K562 (cell line): ENCODE results near the gene FGF10. TPM values are rescaled to one million over a fixed set of nuclear protein-coding genes. Genes with fewer than 3 reads are reported as not detected.
A peak's percentile ranks its signal among the peaks of the same experiment; 100 is the strongest.

Source experiments
- ATAC-seq: fragments of 200-7000 bp; cut with Tn5 transposase; 3 replicates; pipeline ENCODE4 v1.9.1; 2020; ENCODE audit warnings: moderate library complexity
- BruUV-seq: library from RNA; stranded (reverse); fragments of 400-500 nt; replicated peaks from 2 replicates; lab custom pipeline; 2021; lab: Mats Ljungman, UMichigan
- CTCF ChIA-PET: fragments of 300-600 bp; formaldehyde crosslinking; extraction: SDS; loops from one replicate; lab custom pipeline; 2021; ENCODE audit warnings: low intra/inter-chr PET ratio; lab: Yijun Ruan, JAX
- POLR2A ChIA-PET: fragments of 300-600, 350-650 bp; sonication (Branson Sonifier 250); formaldehyde crosslinking; extraction: SDS; loops from one replicate; lab custom pipeline; 2021; ENCODE audit warnings: antibody characterized with exemption, inconsistent platforms; lab: Yijun Ruan, JAX
- DNase-seq, 4 experiments: peaks; one replicate each; pipeline versions ENCODE4 v3.0.0 to v3.0.0-alpha.2; 2011 to 2018; ENCODE audit warnings: low spot score in 3 of 4, mixed read lengths in 3 of 4; ENCODE audit errors: extremely low read depth in 1 of 4
- FAIRE-seq: peaks from 2 replicates; lab custom pipeline; 2011; peaks lifted over from hg19 to GRCh38; lab: Jason Lieb, UNC
- H2AFZ ChIP-seq: 2 replicates; pipeline ENCODE4 v1.6.0; 2011; ENCODE audit warnings: low read depth, low read length, control low read depth, inconsistent platforms
- H3K27ac ChIP-seq: fragments of 200-600 bp; 3 replicates; pipeline ENCODE4 v1.8.0; 2011; ENCODE audit warnings: low read depth, mild to moderate bottlenecking, control low read depth, inconsistent platforms, low read length, moderate library complexity, mixed read lengths; ENCODE audit errors: extremely low read depth
- H3K27me3 ChIP-seq, 2 experiments: fragments of 300-600 bp in 1 of 2; 2 replicates in 1 of 2; 3 replicates in 1 of 2; pipeline versions ENCODE4 v1.6.0 to v1.8.0; 2011; ENCODE audit warnings: inconsistent platforms in 2 of 2, low read length in 2 of 2, mild to moderate bottlenecking in 1 of 2, mixed read lengths in 1 of 2, moderate library complexity in 1 of 2; ENCODE audit not compliant: control insufficient read depth in 2 of 2, insufficient read depth in 2 of 2
- H3K36me3 ChIP-seq: fragments of 300-600 bp; 3 replicates; pipeline ENCODE4 v1.8.0; 2011; ENCODE audit warnings: mild to moderate bottlenecking, low read length, inconsistent platforms; ENCODE audit not compliant: control insufficient read depth, insufficient read depth
- H3K4me1 ChIP-seq, 2 experiments: fragments of 200-600 bp in 1 of 2; replicated peaks in 1 of 2; 2 replicates in 1 of 2; 3 replicates in 1 of 2; pipeline versions ENCODE4 v1.5.1 to v1.8.0; 2011; ENCODE audit warnings: inconsistent platforms in 2 of 2, low read length in 2 of 2, mild to moderate bottlenecking in 1 of 2, mixed read lengths in 1 of 2, moderate library complexity in 1 of 2; ENCODE audit not compliant: control insufficient read depth in 2 of 2, insufficient read depth in 2 of 2
- H3K4me2 ChIP-seq: 2 replicates; pipeline ENCODE4 v1.6.1; 2011; ENCODE audit warnings: low read length, control low read depth, inconsistent platforms, mixed read lengths; ENCODE audit not compliant: insufficient read depth
- H3K4me3 ChIP-seq: fragments of 200-600 bp; sonication (generic), shearing (Covaris generic); 2 replicates; pipeline ENCODE4 v1.5.1; 2016; ENCODE audit warnings: control low read depth, inconsistent platforms
- H3K79me2 ChIP-seq: fragments of 200-600 bp; 3 replicates; pipeline ENCODE4 v1.8.0; 2011; ENCODE audit warnings: low read length, inconsistent platforms; ENCODE audit not compliant: control insufficient read depth, insufficient read depth
- H3K9ac ChIP-seq, 2 experiments: 2 replicates each; pipeline versions ENCODE4 v1.6.0 to v1.6.1; 2011; ENCODE audit warnings: low read depth in 2 of 2, low read length in 2 of 2, control low read depth in 1 of 2, inconsistent platforms in 1 of 2, mild to moderate bottlenecking in 1 of 2, mixed read lengths in 1 of 2; ENCODE audit not compliant: insufficient read depth in 1 of 2
- H3K9me1 ChIP-seq: one replicate; pipeline ENCODE4 v1.6.0; 2011; ENCODE audit warnings: inconsistent platforms, mild to moderate bottlenecking, low read length, moderate library complexity; ENCODE audit not compliant: control insufficient read depth, insufficient read depth
- H3K9me3 ChIP-seq: replicated peaks from 2 replicates; pipeline ENCODE4 v1.5.1; 2011; ENCODE audit warnings: low read depth, low read length, inconsistent platforms; ENCODE audit not compliant: control insufficient read depth, insufficient read depth
- H4K20me1 ChIP-seq: replicated peaks from 2 replicates; pipeline ENCODE4 v1.6.1; 2011; ENCODE audit warnings: low read length, inconsistent platforms, mixed read lengths; ENCODE audit not compliant: control insufficient read depth, insufficient read depth
- ARID2 ChIP-seq: fragments of 450-650 bp; IDR thresholded peaks from 2 replicates; pipeline ENCODE4 v1.6.1; 2017; ENCODE audit warnings: antibody characterized with exemption, mild to moderate bottlenecking
- BACH1 ChIP-seq: fragments of 200-800 bp; sonication (Bioruptor generic); IDR thresholded peaks from 2 replicates; pipeline ENCODE4 v1.6.1; 2016; ENCODE audit warnings: missing genetic modification characterization, missing compliant biosample characterization
- CHD4 ChIP-seq: fragments of 200-600 bp; sonication (generic); IDR thresholded peaks from 3 replicates; pipeline ENCODE4 v1.6.1; 2012; ENCODE audit warnings: low read depth, mild to moderate bottlenecking, mixed read lengths, low read length, inconsistent platforms; ENCODE audit not compliant: insufficient read depth, insufficient replicate concordance, poor library complexity, severe bottlenecking
- E2F3 ChIP-seq: fragments of 250-450 bp; sonication (Bioruptor Pico); IDR thresholded peaks from 2 replicates; pipeline ENCODE4 v1.4.0; 2020; ENCODE audit warnings: mild to moderate bottlenecking
- ELF4 ChIP-seq: fragments of 450-650 bp; formaldehyde crosslinking; IDR thresholded peaks from 2 replicates; pipeline ENCODE4 v1.4.0; 2022; ENCODE audit warnings: missing genetic modification characterization
- PML ChIP-seq: IDR thresholded peaks from 2 replicates; pipeline ENCODE4 v1.6.1; 2012; ENCODE audit warnings: low read length, inconsistent platforms
- RBM15 ChIP-seq: fragments of 200-400 bp; formaldehyde crosslinking; IDR thresholded peaks from 2 replicates; pipeline ENCODE4 v1.6.1; 2018; ENCODE audit warnings: mild to moderate bottlenecking, low read length, moderate library complexity; ENCODE audit not compliant: insufficient read depth
- ZNF316 ChIP-seq: fragments of 450-650 bp; IDR thresholded peaks from 2 replicates; pipeline ENCODE4 v1.6.1; 2016
- WGBS: fragments of 100-300 bp; shearing (Covaris generic); methylation state at CpG from one replicate; pipeline ENCODE4 v1.1.6; 2016; ENCODE audit warnings: low coverage, mixed read lengths; ENCODE audit not compliant: insufficient coverage; ENCODE audit errors: missing lambda C conversion rate; 5-methylcytosine and 5-hydroxymethylcytosine counted together
- in situ Hi-C: fragments of 300-500 bp; cut with MboI; formaldehyde crosslinking; loops from 4 replicates; pipeline ENCODE4 v1.15.0; 2018; ENCODE audit warnings: inconsistent platforms, mixed read lengths
- intact Hi-C: fragments of 100-400 bp; cut with micrococcal nuclease; formaldehyde crosslinking; loops from 2 replicates; pipeline ENCODE4 v1.14.2; 2022
- polyA plus RNA-seq, 8 experiments: library from polyadenylated mRNA; depleted of rRNA in 4 of 8; stranded (reverse) in 5 of 8; unstranded in 3 of 8; fragments of >200 nt; fragmentation: Nextera tagmentation in 2 of 8; fragmentation: Illumina TruSeq in 1 of 8; extraction: Ambion mirVana in 2 of 8; extraction: Trizol in 1 of 8; gene quantifications; 2 replicates each; pipeline versions ENCODE4 v1.2.1 to v1.2.3, GENCODE V29; 2011 to 2014; ENCODE audit warnings: inconsistent platforms in 1 of 8, missing spikeins in 1 of 8
- total RNA-seq, 7 experiments: library from RNA; depleted of rRNA in 6 of 7; stranded (reverse); fragments of >200 nt in 6 of 7; fragmentation: Illumina TruSeq in 2 of 7; extraction: Trizol in 2 of 7; gene quantifications; 2 replicates each; pipeline versions ENCODE4 v1.2.1 to v1.2.3, GENCODE V29; 2011 to 2021; ENCODE audit warnings: low replicate concordance in 1 of 7

FGF10 gene
- total and polyA plus RNA-seq, 9 of the 15 experiments (the other 6 are each of a cell fraction or from before 2014, with no cell fraction given), result not detected

- BruUV-seq, result no TSS peak
- H3K4me2 ChIP-seq, result no peak overlapping the region
- H3K27ac ChIP-seq, result no peak overlapping the region
- no peaks in the 10 kb centered on the region for H4K20me1 ChIP-seq
- intact Hi-C loops (no loop called here), in situ Hi-C loops (no loop called here)
- H3K27me3 ChIP-seq, result no peaks in the 10 kb centered on the region
- H3K4me1 ChIP-seq, result no peaks in the 10 kb centered on the region
- no peaks in the 10 kb centered on the region for H3K9me1 ChIP-seq
- TF ChIP-seq CHD4, result no peak
- TF ChIP-seq RBM15, result no peak
- no peak for TF ChIP-seq ARID2
- TF ChIP-seq E2F3 (CRISPR knock-in tag), result no peak
- no peak for TF ChIP-seq ELF4 (CRISPR knock-in tag)
- no peak for TF ChIP-seq BACH1 (tag)
- no peak for DNase-seq
- ChIA-PET POLR2A (no interaction called here), CTCF (interaction anchor here (0.6 kb wide), 1 partner anchor 1118 kb away, joined by 3 read pairs; no protein-coding TSS in a partner anchor)
- 3% methylated on average over 4 of the region's 4 CpGs for WGBS
- no peak overlapping the region for H3K4me3 ChIP-seq
- no peak overlapping the region for H3K9ac ChIP-seq
- no peaks in the 10 kb centered on the region for H3K79me2 ChIP-seq
- no peak for FAIRE-seq
- no peaks in the 10 kb centered on the region for H3K9me3 ChIP-seq
- no peaks in the 10 kb centered on the region for H3K36me3 ChIP-seq
- ATAC-seq, result no peak
- no peak overlapping the region for H2AFZ ChIP-seq
Observed at GRCh38 chr5:44372028-44372427, 17.2 kb downstream of the FGF10 start.

GRCh38 chr5:44367203-44367602 lies 22.0 kb downstream of the FGF10 start:
- ATAC-seq, result no peak
- no peak overlapping the region for H2AFZ ChIP-seq
- BruUV-seq, result no TSS peak
- H3K4me3 ChIP-seq, result no peak overlapping the region
- no peaks in the 10 kb centered on the region for H3K27me3 ChIP-seq
- H3K9me3 ChIP-seq, result no peaks in the 10 kb centered on the region
- in situ Hi-C loops, result no loop called here
- intact Hi-C loops, result no loop called here
- no peak overlapping the region for H3K27ac ChIP-seq
- no peaks in the 10 kb centered on the region for H3K9me1 ChIP-seq
- H3K79me2 ChIP-seq, result no peaks in the 10 kb centered on the region
- no peaks in the 10 kb centered on the region for H3K4me1 ChIP-seq
- FAIRE-seq, result no peak
- DNase-seq, result no peak
- TF ChIP-seq PML (no peak), ZNF316 (peak; percentile 32; the same call in 1 of the 2 replicates)
- no peaks in the 10 kb centered on the region for H4K20me1 ChIP-seq
- POLR2A ChIA-PET, result no interaction called here
- H3K36me3 ChIP-seq, result no peaks in the 10 kb centered on the region
- no peak overlapping the region for H3K9ac ChIP-seq
- WGBS, result 0% methylated on average over 1 of the region's 1 CpG
- CTCF ChIA-PET, result no interaction called here
- H3K4me2 ChIP-seq, result no peak overlapping the region
